Left renal pelvis (tissue), 4 donors: Measurements from ENCODE around the gene MPPE1. TPM values are rescaled to one million over a fixed set of nuclear protein-coding genes. Genes with fewer than 3 reads are reported as not detected.

ENCODE experiments used
- polyA plus RNA-seq, 4 donors: library from polyadenylated mRNA; unstranded; fragments of 120-200 nt; gene quantifications; one replicate each; pipeline ENCODE4 v1.2.1, GENCODE V29; 2013; ENCODE audit not compliant: insufficient read length in 4 of 4

MPPE1 gene
- polyA plus RNA-seq, 4 donors, result 32.9 to 52.3 (median 42.5) TPM

Other genes starting within 250 kb of the MPPE1 start
- 1 to 10 TPM; 3.5 to 5.1 (median 4.9) TPM for gene GNAL, start 219.1 kb downstream of the MPPE1 start, polyA plus RNA-seq
- gene CHMP1B, start 56.9 kb downstream of the MPPE1 start, polyA plus RNA-seq, result 10 to 100 TPM; 35.9 to 50.5 (median 46.4) TPM
- gene IMPA2, start 73.2 kb upstream of the MPPE1 start, polyA plus RNA-seq, result 100 to 1,000 TPM in 1 of 4 donors, 10 to 100 TPM in 2, 1 to 10 TPM in 1; 8.7 to 105 (median 81.7) TPM
- gene ANKRD62, start 185.5 kb upstream of the MPPE1 start, polyA plus RNA-seq, result under 1 TPM; 0.07 to 0.15 (median 0.07) TPM